H1 (cell line): ENCODE measurements around the gene DHX34. TPM values are rescaled to one million over a fixed set of nuclear protein-coding genes. Genes with fewer than 3 reads are reported as not detected.
"Not testable (repeated sequence)": the region's sequence is repeated elsewhere in the genome, so short reads cannot be mapped to it uniquely, and the experiment has no call there.

ENCODE experiments used
- CTCF ChIA-PET: fragments of 300-600 bp; sonication (Branson Sonifier 250); formaldehyde crosslinking; loops from one replicate; lab custom pipeline; 2021; ENCODE audit not compliant: partially characterized antibody; lab: Charles Lee
- POLR2A ChIA-PET: fragments of 300-600 bp; sonication (Branson Sonifier 250); formaldehyde crosslinking; loops from one replicate; lab custom pipeline; 2021; ENCODE audit warnings: inconsistent platforms; ENCODE audit not compliant: partially characterized antibody; lab: Charles Lee
- DNase-seq, 2 experiments: peaks; one replicate each; pipeline versions ENCODE4 v3.0.0 to v3.0.0-alpha.2; 2010 to 2022; ENCODE audit warnings: low spot score in 2 of 2, low read depth in 1 of 2, mixed read lengths in 1 of 2
- FAIRE-seq: peaks from 2 replicates; lab custom pipeline; 2011; peaks lifted over from hg19 to GRCh38; lab: Jason Lieb, UNC
- H2AFZ ChIP-seq: 2 replicates; pipeline ENCODE4 v1.8.1; 2012; ENCODE audit warnings: low read length, inconsistent platforms
- H2AK5ac ChIP-seq: 2 replicates; pipeline ENCODE4 v1.6.1; 2013; ENCODE audit warnings: low read depth, low read length
- H2BK120ac ChIP-seq: replicated peaks from 2 replicates; pipeline ENCODE3; 2013; ENCODE audit warnings: low read depth, low read length, inconsistent platforms
- H2BK12ac ChIP-seq: 2 replicates; pipeline ENCODE4 v1.6.1; 2013; ENCODE audit warnings: low read depth, low read length
- H2BK15ac ChIP-seq: 2 replicates; pipeline ENCODE4 v1.6.1; 2013; ENCODE audit warnings: low read length
- H2BK20ac ChIP-seq: 2 replicates; pipeline ENCODE4 v1.6.1; 2013; ENCODE audit warnings: low read length
- H2BK5ac ChIP-seq: 2 replicates; pipeline ENCODE4 v1.6.1; 2013; ENCODE audit warnings: low read depth, low read length
- H3K14ac ChIP-seq: 2 replicates; pipeline ENCODE4 v1.6.1; 2013; ENCODE audit warnings: inconsistent platforms; ENCODE audit not compliant: insufficient read length
- H3K18ac ChIP-seq: 2 replicates; pipeline ENCODE4 v1.6.1; 2013; ENCODE audit warnings: low read length; ENCODE audit errors: extremely low read depth
- H3K23ac ChIP-seq: 2 replicates; pipeline ENCODE4 v1.6.1; 2013; ENCODE audit warnings: inconsistent platforms; ENCODE audit not compliant: insufficient read length
- H3K23me2 ChIP-seq: 2 replicates; pipeline ENCODE4 v1.6.1; 2013; ENCODE audit warnings: low read depth, low read length
- H3K27ac ChIP-seq: 2 replicates; pipeline ENCODE4 v1.6.1; 2011; ENCODE audit warnings: low read depth, low read length, inconsistent platforms
- H3K27me3 ChIP-seq, 4 experiments: replicated peaks in 1 of 4; 1 replicate in 1 of 4; 2 replicates in 3 of 4; pipeline versions ENCODE4 v1.6.1 to v1.8.1; 2011 to 2013; ENCODE audit warnings: low read length in 3 of 4, mild to moderate bottlenecking in 3 of 4, inconsistent platforms in 2 of 4, mixed read lengths in 2 of 4, moderate library complexity in 1 of 4; ENCODE audit not compliant: control insufficient read depth in 3 of 4, insufficient read depth in 3 of 4; ENCODE audit errors: extremely low read depth in 1 of 4
- H3K36me3 ChIP-seq, 4 experiments: 2 replicates each; pipeline versions ENCODE4 v1.6.1 to v1.8.1; 2011 to 2013; ENCODE audit warnings: mild to moderate bottlenecking in 4 of 4, low read length in 3 of 4, moderate library complexity in 2 of 4, control low read depth in 1 of 4, inconsistent platforms in 1 of 4; ENCODE audit not compliant: insufficient read depth in 4 of 4, control insufficient read depth in 2 of 4
- H3K4ac ChIP-seq: replicated peaks from 2 replicates; pipeline ENCODE3; 2013; ENCODE audit warnings: low read length, low read depth, mixed read lengths, inconsistent platforms; ENCODE audit not compliant: insufficient read length
- H3K4me1 ChIP-seq, 4 experiments: replicated peaks in 1 of 4; 1 replicate in 1 of 4; 2 replicates in 3 of 4; pipeline versions ENCODE4 v1.6.1 to v1.8.1; 2011 to 2013; ENCODE audit warnings: low read length in 3 of 4, inconsistent platforms in 2 of 4, mixed read lengths in 1 of 4; ENCODE audit not compliant: insufficient read depth in 4 of 4, control insufficient read depth in 3 of 4
- H3K4me2 ChIP-seq, 2 experiments: 2 replicates each; pipeline versions ENCODE4 v1.6.1 to v1.8.1; 2011 to 2013; ENCODE audit warnings: low read depth in 2 of 2, low read length in 2 of 2, control low read depth in 1 of 2, inconsistent platforms in 1 of 2, mild to moderate bottlenecking in 1 of 2; ENCODE audit not compliant: insufficient read depth in 1 of 2
- H3K4me3 ChIP-seq, 4 experiments: fragments of 200-600, 300-600 bp in 1 of 4; sonication (generic), shearing (Covaris generic), sonication (Bioruptor Twin) in 1 of 4; 2 replicates each; pipeline versions ENCODE4 v1.5.1 to v1.8.1; 2011 to 2016; ENCODE audit warnings: low read length in 4 of 4, low read depth in 3 of 4, control low read depth in 2 of 4, inconsistent platforms in 2 of 4, mild to moderate bottlenecking in 2 of 4, mixed read lengths in 1 of 4, moderate library complexity in 1 of 4; ENCODE audit not compliant: insufficient read depth in 2 of 4; ENCODE audit errors: extremely low read depth in 1 of 4
- H3K56ac ChIP-seq: replicated peaks from 2 replicates; pipeline ENCODE3; 2013; ENCODE audit warnings: low read depth, mild to moderate bottlenecking, mixed read lengths, low read length, inconsistent platforms; ENCODE audit not compliant: insufficient read length
- H3K79me1 ChIP-seq: 2 replicates; pipeline ENCODE4 v1.6.1; 2013; ENCODE audit warnings: low read depth, low read length, control low read depth
- H3K79me2 ChIP-seq, 2 experiments: 2 replicates each; pipeline versions ENCODE4 v1.6.1 to v1.8.1; 2012 to 2013; ENCODE audit warnings: low read length in 2 of 2, mild to moderate bottlenecking in 2 of 2, inconsistent platforms in 1 of 2; ENCODE audit not compliant: insufficient read depth in 2 of 2, control insufficient read depth in 1 of 2
- H3K9ac ChIP-seq, 4 experiments: replicated peaks in 1 of 4; 1 replicate in 1 of 4; 2 replicates in 3 of 4; pipeline versions ENCODE4 v1.6.1 to v1.8.1; 2011 to 2013; ENCODE audit warnings: low read depth in 3 of 4, low read length in 3 of 4, control low read depth in 2 of 4, mild to moderate bottlenecking in 2 of 4, moderate library complexity in 2 of 4, inconsistent platforms in 1 of 4; ENCODE audit errors: extremely low read depth in 1 of 4
- H3K9me3 ChIP-seq, 2 experiments: 2 replicates each; pipeline versions ENCODE4 v1.6.1 to v1.8.1; 2012 to 2013; ENCODE audit warnings: mild to moderate bottlenecking in 2 of 2, moderate library complexity in 2 of 2, control low read depth in 1 of 2, inconsistent platforms in 1 of 2, low read depth in 1 of 2, low read length in 1 of 2, mixed read lengths in 1 of 2; ENCODE audit not compliant: insufficient read depth in 2 of 2
- H4K20me1 ChIP-seq, 2 experiments: replicated peaks in 1 of 2; 2 replicates each; pipeline versions ENCODE3 to v1.8.1; 2011 to 2013; ENCODE audit warnings: inconsistent platforms in 2 of 2, low read length in 2 of 2, mild to moderate bottlenecking in 1 of 2; ENCODE audit not compliant: insufficient read depth in 2 of 2, control insufficient read depth in 1 of 2
- H4K5ac ChIP-seq: 2 replicates; pipeline ENCODE4 v1.6.1; 2013; ENCODE audit warnings: low read length, low read depth, mixed read lengths, inconsistent platforms; ENCODE audit not compliant: insufficient read length
- H4K8ac ChIP-seq: 2 replicates; pipeline ENCODE4 v1.8.0; 2013; ENCODE audit warnings: mild to moderate bottlenecking, moderate library complexity, low read length, inconsistent platforms; ENCODE audit not compliant: insufficient read depth; ENCODE audit errors: extremely low read depth
- H4K91ac ChIP-seq: replicated peaks from 2 replicates; pipeline ENCODE3; 2013; ENCODE audit warnings: low read length, mixed read lengths, inconsistent platforms; ENCODE audit not compliant: insufficient read length
- POLR2A ChIP-seq, 2 experiments: IDR thresholded peaks; 1 replicate in 1 of 2; 2 replicates in 1 of 2; pipeline ENCODE4 v1.6.1; 2011; ENCODE audit warnings: low read depth in 2 of 2, low read length in 2 of 2, mild to moderate bottlenecking in 2 of 2; ENCODE audit errors: control extremely low read depth in 1 of 2
- WGBS, 2 experiments: shearing (Covaris generic) in 1 of 2; methylation state at CpG; one replicate each; pipeline versions ENCODE4 v1.1.6 to v1.1.7; 2013 to 2015; ENCODE audit warnings: low lambda C conversion rate in 2 of 2, mixed read lengths in 2 of 2, inconsistent platforms in 1 of 2, low coverage in 1 of 2, missing lambda C conversion rate in 1 of 2; ENCODE audit not compliant: insufficient replicate concordance in 2 of 2, insufficient coverage in 1 of 2, insufficient read length in 1 of 2; ENCODE audit errors: extremely low coverage in 1 of 2, missing lambda C conversion rate in 1 of 2; 5-methylcytosine and 5-hydroxymethylcytosine counted together
- polyA plus RNA-seq, 7 experiments: library from polyadenylated mRNA; depleted of rRNA in 3 of 7; stranded (reverse) in 5 of 7; unstranded in 2 of 7; fragments of >200 nt in 5 of 7; fragments of 200-250 nt in 2 of 7; gene quantifications; 1 replicate in 5 of 7; 2 replicates in 1 of 7; 4 replicates in 1 of 7; pipeline versions ENCODE4 v1.2.1 to v1.2.3, GENCODE V29; 2011 to 2013; ENCODE audit warnings: missing spikeins in 2 of 7, mixed read lengths in 2 of 7
- total RNA-seq: library from RNA; stranded (reverse); fragmentation: NEBNext Ultra II Directional; extraction: Animal tissue kit (Norgen Biotek cat#: 25700); gene quantifications from 2 replicates; pipeline ENCODE4 v1.2.1, GENCODE V29; 2021

Gene DHX34
- total and polyA plus RNA-seq, 2 of the 8 experiments (the other 6 are each of a cell fraction or from before 2014, with no cell fraction given) = 17.5 to 24.3 TPM

GRCh38 chr19:47383890-47384289, 34.8 kb downstream of the DHX34 start:
- H3K4me3 ChIP-seq, H4K91ac ChIP-seq, H3K14ac ChIP-seq, H4K8ac ChIP-seq, H3K56ac ChIP-seq, H3K27me3 ChIP-seq, DNase-seq, H2BK120ac ChIP-seq, H2AFZ ChIP-seq, H3K23me2 ChIP-seq, H2BK5ac ChIP-seq, H2AK5ac ChIP-seq, H4K20me1 ChIP-seq, FAIRE-seq, H3K27ac ChIP-seq, H3K9me3 ChIP-seq, H2BK12ac ChIP-seq, H2BK20ac ChIP-seq, H3K9ac ChIP-seq, H4K5ac ChIP-seq, H2BK15ac ChIP-seq, H3K23ac ChIP-seq, H3K79me1 ChIP-seq, H3K4ac ChIP-seq, H3K79me2 ChIP-seq, H3K4me1 ChIP-seq, H3K18ac ChIP-seq, H3K4me2 ChIP-seq: not testable (repeated sequence)
- POLR2A ChIA-PET = interaction anchor here (0.8 to 3.2 kb wide), 2 partner anchors 9 to 30 kb away, joined by 3 to 12 read pairs; no protein-coding TSS in a partner anchor
- WGBS, 2 experiments = 90% methylated on average over 5 of the region's 5 CpGs; no CpG with 5 or more reads in 1 of the 2 experiments
- peaks cover 17 to 33% (median 27%) of the 10 kb centered on the region in 4 experiments; a peak in 7 of 8 replicates for H3K36me3 ChIP-seq
- peak; percentile 10 to 14; a peak in 1 of 3 replicates for TF ChIP-seq POLR2A (IDR thresholded peaks at IDR 0.05; ENCODE audit: control extremely low read depth in 1 of 2, low read depth in 2 of 2, low read length in 2 of 2)
- CTCF ChIA-PET = interaction anchor here (0.6 to 1.9 kb wide), 4 partner anchors 11 to 969 kb away, joined by 3 to 5 read pairs (median 4); no protein-coding TSS in a partner anchor

- FAIRE-seq, H3K18ac ChIP-seq, H3K79me1 ChIP-seq, H3K9ac ChIP-seq, H3K14ac ChIP-seq, H3K4me1 ChIP-seq, H3K23me2 ChIP-seq, DNase-seq, H3K4me3 ChIP-seq, H4K8ac ChIP-seq, H2BK15ac ChIP-seq, H4K20me1 ChIP-seq, H4K5ac ChIP-seq, H3K23ac ChIP-seq, H2AFZ ChIP-seq, H3K27ac ChIP-seq, H3K27me3 ChIP-seq, H2BK120ac ChIP-seq, H3K79me2 ChIP-seq, H2AK5ac ChIP-seq, H2BK5ac ChIP-seq, H2BK12ac ChIP-seq, H3K4ac ChIP-seq, H4K91ac ChIP-seq, H3K56ac ChIP-seq, H3K4me2 ChIP-seq, H2BK20ac ChIP-seq, H3K9me3 ChIP-seq: not testable (repeated sequence)
- H3K36me3 ChIP-seq = peaks cover 17 to 28% (median 25%) of the 10 kb centered on the region in 4 experiments; a peak in 7 of 8 replicates
- POLR2A ChIA-PET = interaction anchor here (0.8 to 3.2 kb wide), 3 partner anchors 10 to 178 kb away, joined by 3 to 12 read pairs (median 3); no protein-coding TSS in a partner anchor
- CTCF ChIA-PET = interaction anchor here (1.3 to 1.9 kb wide), 2 partner anchors 10 to 36 kb away, joined by 5 to 10 read pairs; partner anchors contain the start of gene DHX34
- WGBS, 2 experiments = 82% methylated on average over 4 of the region's 4 CpGs; no CpG with 5 or more reads in 1 of the 2 experiments
Observed at GRCh38 chr19:47384533-47384932, 35.4 kb downstream of the DHX34 start.
